Fibroblast of villous mesenchyme (primary cell): ENCODE results near the gene SMCHD1. TPM values are rescaled to one million over a fixed set of nuclear protein-coding genes. Genes with fewer than 3 reads are reported as not detected.
"Not testable (repeated sequence)": the region's sequence is repeated elsewhere in the genome, so short reads cannot be mapped to it uniquely, and the experiment has no call there.

Experiments
- DNase-seq: peaks from one replicate; pipeline ENCODE4 v3.0.0-alpha.2; 2010; ENCODE audit warnings: low read depth
- H3K4me3 ChIP-seq: 2 replicates; pipeline ENCODE4 v1.5.1; 2011; ENCODE audit warnings: low read depth, mild to moderate bottlenecking, low read length
- total RNA-seq: library from RNA; depleted of rRNA; stranded (reverse); fragments of >200 nt; gene quantifications from 2 replicates; pipeline ENCODE4 v1.2.3, GENCODE V29; 2012
- TF ChIP-seq, protein P1 (sequence below): IDR thresholded peaks from 2 replicates; pipeline ENCODE4 v1.5.1; 2012; ENCODE audit warnings: low read depth, mild to moderate bottlenecking, low read length; ENCODE audit not compliant: insufficient read depth

The SMCHD1 gene
- total RNA-seq, 1 donor: 104 TPM

DNA sequence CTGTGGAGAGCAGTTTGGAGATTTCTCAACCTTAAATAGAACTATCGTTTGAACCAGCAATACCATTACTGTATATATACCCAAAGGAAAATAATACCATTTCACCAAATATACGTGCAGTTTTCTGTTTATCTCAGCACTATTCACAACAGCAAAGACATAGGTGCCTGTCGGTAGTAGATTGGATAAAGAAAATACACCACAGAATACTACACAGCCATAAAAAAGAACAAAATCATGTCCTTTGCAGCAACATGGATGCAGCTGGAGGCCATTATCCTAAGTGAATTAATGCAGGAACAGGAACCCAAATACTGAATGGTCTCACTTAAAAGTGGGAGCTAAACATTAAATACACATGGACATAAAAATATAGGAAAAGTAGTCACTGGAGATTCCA, 81.3 kb downstream of the SMCHD1 start:
- DNase-seq: no peak
- no peak overlapping the region for H3K4me3 ChIP-seq
- TF ChIP-seq, protein P1, sequence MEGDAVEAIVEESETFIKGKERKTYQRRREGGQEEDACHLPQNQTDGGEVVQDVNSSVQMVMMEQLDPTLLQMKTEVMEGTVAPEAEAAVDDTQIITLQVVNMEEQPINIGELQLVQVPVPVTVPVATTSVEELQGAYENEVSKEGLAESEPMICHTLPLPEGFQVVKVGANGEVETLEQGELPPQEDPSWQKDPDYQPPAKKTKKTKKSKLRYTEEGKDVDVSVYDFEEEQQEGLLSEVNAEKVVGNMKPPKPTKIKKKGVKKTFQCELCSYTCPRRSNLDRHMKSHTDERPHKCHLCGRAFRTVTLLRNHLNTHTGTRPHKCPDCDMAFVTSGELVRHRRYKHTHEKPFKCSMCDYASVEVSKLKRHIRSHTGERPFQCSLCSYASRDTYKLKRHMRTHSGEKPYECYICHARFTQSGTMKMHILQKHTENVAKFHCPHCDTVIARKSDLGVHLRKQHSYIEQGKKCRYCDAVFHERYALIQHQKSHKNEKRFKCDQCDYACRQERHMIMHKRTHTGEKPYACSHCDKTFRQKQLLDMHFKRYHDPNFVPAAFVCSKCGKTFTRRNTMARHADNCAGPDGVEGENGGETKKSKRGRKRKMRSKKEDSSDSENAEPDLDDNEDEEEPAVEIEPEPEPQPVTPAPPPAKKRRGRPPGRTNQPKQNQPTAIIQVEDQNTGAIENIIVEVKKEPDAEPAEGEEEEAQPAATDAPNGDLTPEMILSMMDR: no peak

DNA sequence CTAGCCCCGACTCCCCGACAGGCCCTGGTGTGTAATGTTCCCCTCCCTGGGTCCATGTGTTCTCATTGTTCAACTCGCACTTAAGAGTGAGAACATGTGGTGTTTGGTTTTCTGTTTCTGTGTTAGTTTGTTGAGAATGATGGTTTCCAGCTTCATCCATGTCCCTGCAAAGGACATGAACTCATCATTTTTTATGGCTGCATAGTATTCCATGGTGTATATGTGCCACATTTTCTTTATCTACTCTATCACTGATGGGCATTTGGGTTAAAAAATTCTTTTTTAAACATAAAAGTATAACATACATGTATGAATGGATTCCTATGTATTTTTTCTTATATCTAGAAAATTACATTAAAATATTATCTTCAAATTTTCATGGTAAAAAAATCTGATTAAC, 84.6 kb downstream of the SMCHD1 start:
- DNase-seq, H3K4me3 ChIP-seq: not testable (repeated sequence)

DNA sequence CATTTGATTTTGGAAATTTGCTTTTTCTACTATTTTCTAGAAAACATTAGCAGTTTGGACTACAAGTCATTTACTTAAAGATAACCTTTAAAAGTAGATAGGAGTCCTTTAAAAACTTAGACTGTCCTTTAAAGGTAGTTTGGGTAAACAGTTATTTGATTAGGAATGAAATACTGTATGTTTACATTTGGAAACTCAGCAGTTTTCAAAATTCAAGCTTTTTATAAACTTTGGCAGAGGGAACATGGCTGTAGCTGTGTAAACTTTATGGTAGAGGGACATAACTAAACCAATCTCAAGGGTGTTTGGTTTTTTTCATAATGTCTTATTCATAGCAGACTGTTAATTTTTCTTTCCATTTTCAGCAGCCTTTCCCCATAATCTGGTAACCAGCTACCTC, 90.7 kb downstream of the SMCHD1 start:
- H3K4me3 ChIP-seq: no peak overlapping the region
- no peak for DNase-seq
- TF ChIP-seq, protein P1: no peak

DNA sequence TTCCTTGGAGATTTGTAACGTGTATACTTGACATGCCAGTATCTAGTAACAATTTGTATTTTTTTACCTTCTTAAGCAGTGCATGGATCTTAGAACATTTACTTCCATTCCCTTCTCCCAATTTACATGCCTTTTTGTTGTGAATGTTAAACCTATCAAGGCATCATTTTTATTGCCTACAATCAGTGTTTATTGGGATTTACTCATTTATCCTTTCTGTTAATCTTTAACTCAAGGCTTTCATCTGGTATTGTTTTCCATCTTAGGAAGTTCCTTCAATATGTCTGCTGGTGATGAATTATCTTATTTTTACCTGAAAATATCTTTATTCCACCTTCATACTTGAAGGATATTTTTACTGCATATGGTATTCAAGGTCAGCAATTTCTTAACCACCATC, 102.8 kb downstream of the SMCHD1 start:
- no peak overlapping the region for H3K4me3 ChIP-seq
- DNase-seq: no peak
- TF ChIP-seq, protein P1: no peak

DNA sequence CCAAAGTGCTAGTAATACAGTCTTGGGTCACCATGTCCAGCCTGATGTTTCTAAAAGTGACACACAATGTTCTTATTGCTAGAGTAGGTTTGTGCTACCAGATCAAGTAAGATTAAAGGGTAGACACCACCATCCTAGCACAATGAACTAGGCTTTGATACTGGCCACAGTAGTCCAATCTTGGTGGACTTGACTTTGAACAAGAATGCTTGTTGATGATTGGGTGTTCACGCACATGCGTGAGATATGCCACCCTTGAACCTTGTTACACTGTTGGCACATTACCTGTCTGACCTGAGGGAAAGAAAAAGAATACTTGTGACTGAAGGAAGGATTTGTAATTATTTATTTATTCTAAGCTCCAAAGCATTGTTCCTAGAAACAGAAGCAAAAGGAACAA, 119.1 kb downstream of the SMCHD1 start:
- no peak overlapping the region for H3K4me3 ChIP-seq
- TF ChIP-seq, protein P1: no peak
- no peak for DNase-seq

DNA sequence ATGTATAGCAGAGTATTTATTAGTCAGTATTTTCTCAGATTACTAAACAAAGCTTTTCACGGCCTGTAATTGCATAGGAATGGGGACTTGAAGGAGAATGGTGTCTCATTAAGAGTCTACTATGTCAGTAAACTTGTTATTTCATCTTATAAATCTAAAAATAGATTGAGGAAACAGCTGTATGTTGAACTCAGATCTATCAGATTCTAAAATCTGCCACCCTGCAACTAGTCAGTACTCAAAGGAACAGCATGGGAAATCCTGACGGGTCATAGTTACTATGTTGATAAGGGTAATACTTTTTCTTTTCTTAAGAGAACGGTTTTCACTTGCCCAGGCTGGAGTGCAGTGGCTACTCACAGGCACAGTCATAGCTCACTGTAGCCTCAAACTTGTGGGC, 121.1 kb downstream of the SMCHD1 start:
- TF ChIP-seq, protein P1: no peak
- DNase-seq: no peak
- H3K4me3 ChIP-seq: no peak overlapping the region

DNA sequence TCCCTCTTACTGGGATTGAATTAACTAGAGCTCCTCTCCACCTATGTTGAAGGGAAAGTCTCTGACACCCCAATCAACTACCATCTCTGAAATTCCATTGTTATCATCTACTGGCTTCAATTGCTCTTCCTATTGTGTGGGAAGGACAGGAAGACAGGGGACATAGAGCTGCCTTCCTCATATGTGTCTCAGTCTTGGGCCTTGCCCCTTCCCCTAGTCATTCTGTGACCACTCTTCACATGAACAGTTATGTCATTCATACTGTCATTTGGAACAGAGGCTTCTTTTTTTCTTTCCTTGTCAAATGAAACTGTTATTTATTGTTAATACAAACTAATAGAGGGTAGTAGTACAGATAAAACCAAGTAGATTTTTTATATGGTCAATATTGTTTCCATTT, 121.7 kb downstream of the SMCHD1 start:
- H3K4me3 ChIP-seq: no peak overlapping the region
- DNase-seq: no peak
- TF ChIP-seq, protein P1: no peak
